Embryonic facial prominence (tissue), 1 donor: ENCODE measurements around the gene PLK5.
"Not testable (repeated sequence)": the region's sequence is repeated elsewhere in the genome, so short reads cannot be mapped to it uniquely, and the experiment has no call there.

Experiments
- DNase-seq: peaks from one replicate; pipeline ENCODE4 v3.0.0-alpha.2; 2016; ENCODE audit errors: extremely low spot score

Gene PLK5

GRCh38 chr19:1523412-1524286, at the start of gene PLK5:
Gene PLK5 (plus strand): TSS chr19:1524077. CDS start chr19:1526997, 2,920 bp downstream.
- DNase-seq: no peak

GRCh38 chr19:1474765-1475351, 49.0 kb upstream of the PLK5 start:
- no peak for DNase-seq

- no peak for DNase-seq
Observed at GRCh38 chr19:1475751-1476437, 48.0 kb upstream of the PLK5 start.

DNA sequence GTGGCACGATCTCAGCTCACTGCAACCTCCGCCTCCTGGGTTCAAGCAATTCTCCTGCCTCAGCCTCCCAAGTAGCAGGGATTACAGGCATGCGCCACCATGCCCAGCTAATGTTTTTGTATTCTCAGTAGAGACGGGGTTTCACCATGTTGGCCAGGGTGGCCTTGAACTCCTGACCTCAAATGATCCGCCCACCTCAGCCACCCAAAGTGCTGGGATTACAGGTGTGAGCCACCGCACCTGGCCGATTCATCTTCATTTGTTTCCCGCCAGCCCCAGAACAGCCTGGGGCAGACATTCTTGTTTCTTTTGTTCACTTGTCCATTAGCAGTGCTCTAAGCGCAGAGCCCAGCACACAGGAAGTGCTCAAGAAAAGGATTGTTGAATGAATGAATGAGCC, 46.8 kb upstream of the PLK5 start:
- not testable (repeated sequence) for DNase-seq

- peak; percentile 90 for DNase-seq
Observed at GRCh38 chr19:1478934-1479707, 44.8 kb upstream of the PLK5 start, which contains the start of gene C19orf25. Gene C19orf25 (minus strand): TSS chr19:1479215. CDS start chr19:1478903, 312 bp downstream.

DNA sequence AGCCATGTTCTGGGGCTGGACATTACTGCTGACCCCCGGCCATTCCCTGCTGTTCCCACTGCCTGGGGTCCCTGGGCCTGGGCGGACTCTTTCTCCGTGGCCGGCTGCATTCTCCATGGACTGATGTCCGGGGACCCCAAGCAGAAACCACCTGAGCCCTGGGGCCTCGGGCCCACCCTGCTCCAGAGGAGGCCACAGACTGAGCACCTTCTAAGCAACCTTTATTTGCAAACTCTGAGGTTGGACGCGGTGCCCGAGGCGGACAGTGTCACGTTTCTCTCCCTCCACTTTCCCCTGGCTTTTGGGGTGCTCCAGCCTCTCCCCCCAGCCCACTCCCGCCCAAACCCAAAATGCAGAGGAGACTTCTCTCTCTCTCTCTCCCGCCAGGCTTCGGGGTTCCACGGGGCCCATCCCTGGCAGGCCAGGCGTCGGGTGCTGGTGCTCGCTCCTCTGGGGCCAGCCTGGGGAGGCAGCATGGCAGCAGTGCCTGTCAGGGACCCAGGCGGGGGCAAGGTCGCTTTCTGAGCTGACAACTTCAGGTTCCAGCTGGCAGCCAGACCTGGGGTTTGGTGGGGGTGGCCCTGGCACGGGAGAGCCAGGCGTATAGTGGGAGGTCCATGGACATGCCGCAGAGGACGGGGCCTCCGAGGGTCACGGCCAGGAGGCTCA, 42.5 kb upstream of the PLK5 start:
- no peak for DNase-seq

GRCh38 chr19:1481893-1482360, 42.0 kb upstream of the PLK5 start:
- DNase-seq: no peak

GRCh38 chr19:1482361-1483130, 41.3 kb upstream of the PLK5 start:
- no peak for DNase-seq

- DNase-seq: no peak
Observed at GRCh38 chr19:1483131-1483978, 40.5 kb upstream of the PLK5 start.

- DNase-seq: no peak
Observed at GRCh38 chr19:1483979-1484428, 39.9 kb upstream of the PLK5 start.

DNA sequence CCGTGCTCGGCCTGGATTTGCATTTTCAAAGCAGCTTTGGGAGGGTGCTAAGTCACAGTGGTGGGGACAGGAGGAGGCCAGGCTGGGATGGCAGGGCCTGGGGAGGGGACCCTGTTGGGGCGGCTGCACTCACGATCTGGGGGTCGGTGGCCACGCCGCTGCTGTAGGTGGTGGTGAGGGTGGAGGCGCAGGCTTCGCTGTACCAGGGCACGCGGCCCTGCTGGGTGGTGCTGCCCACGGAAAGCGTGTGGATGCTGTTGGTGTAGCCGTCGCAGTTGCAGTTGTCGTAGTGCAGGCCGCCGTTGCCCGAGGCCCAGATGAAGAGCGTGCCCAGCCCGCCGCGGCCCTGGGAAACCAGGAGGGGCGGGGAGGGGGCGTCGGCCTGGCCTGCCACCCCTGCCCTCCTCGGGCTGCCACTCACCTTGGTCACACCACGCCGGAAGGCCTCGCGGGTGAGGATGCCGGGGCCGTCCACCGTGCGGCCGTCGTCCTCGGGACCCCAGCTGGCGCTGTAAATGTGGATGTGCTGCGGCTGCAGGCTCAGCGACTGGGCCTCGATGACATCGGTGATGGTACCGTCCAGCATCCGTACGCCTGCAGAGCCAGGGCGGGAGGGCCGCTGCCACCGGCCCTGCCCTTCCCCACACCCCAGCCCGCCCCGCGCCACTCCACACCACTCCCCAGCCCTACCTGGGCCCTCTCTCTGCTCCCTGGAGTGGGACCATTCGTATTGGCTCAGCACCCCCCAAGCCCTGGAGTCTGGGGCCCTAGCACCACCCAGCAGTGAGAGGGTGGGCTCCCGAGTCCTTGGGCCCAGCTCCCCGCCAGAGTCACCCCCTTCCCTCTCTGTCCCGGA, 36.9 kb upstream of the PLK5 start:
- no peak for DNase-seq

- DNase-seq: no peak
Observed at GRCh38 chr19:1487576-1488281, 36.1 kb upstream of the PLK5 start.

DNA sequence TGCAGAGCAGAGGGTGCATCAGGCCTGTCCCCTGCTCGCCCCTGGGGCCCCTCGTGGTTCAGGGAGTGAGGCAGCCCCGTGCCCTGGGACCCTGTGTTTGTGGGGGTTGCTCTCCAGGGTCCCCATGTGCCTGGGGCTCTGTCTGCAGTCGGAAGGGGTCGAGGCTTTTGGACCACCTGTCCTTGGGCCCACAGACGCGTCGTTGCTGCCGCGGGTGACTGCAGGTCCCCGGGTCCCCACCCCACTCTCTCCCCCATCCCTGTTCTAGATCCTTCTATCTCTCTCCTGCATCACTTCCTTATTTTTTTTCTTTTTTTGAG, 35.6 kb upstream of the PLK5 start:
- DNase-seq: no peak

- DNase-seq: no peak
Observed at GRCh38 chr19:1489463-1490310, 34.2 kb upstream of the PLK5 start.

GRCh38 chr19:1490311-1491113, 33.4 kb upstream of the PLK5 start, which contains the start of gene PCSK4:
Gene PCSK4 (minus strand): TSS chr19:1490350. CDS start chr19:1490346, 4 bp downstream.
- DNase-seq: peak; percentile 97
